Purkinje cell (primary cell): ENCODE measurements around the gene SPDYE17. TPM values are rescaled to one million over a fixed set of nuclear protein-coding genes. Genes with fewer than 3 reads are reported as not detected.

Source experiments
- polyA plus RNA-seq: library from polyadenylated mRNA; unstranded; fragments of >200 nt; fragmentation: Nextera tagmentation; gene quantifications from 2 replicates; pipeline ENCODE4 v1.2.1, GENCODE V29; 2014

Gene SPDYE17, protein sequence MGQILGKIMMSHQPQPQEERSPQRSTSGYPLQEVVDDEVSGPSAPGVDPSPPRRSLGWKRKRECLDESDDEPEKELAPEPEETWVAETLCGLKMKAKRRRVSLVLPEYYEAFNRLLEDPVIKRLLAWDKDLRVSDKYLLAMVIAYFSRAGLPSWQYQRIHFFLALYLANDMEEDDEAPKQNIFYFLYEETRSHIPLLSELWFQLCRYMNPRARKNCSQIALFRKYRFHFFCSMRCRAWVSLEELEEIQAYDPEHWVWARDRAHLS
- polyA plus RNA-seq = not detected in 2 replicates

GRCh38 chr7:77032261-77032660 lies at the start of gene SPDYE17:
TSS of gene SPDYE17 (minus strand) at chr7:77032361. CDS start at chr7:77030570, 1,791 bp downstream.

GRCh38 chr7:77062557-77062956 lies 30.4 kb upstream of the SPDYE17 start, which contains the start of gene SPDYE18:
TSS of gene SPDYE18 (minus strand) at chr7:77062558. CDS start at chr7:77060512, 2,046 bp downstream.

Other genes starting within 250 kb of the SPDYE17 start
- not detected in 2 replicates for gene SPDYE18, start 30.2 kb upstream of the SPDYE17 start, polyA plus RNA-seq
- gene CCDC146, start 90.3 kb upstream of the SPDYE17 start, polyA plus RNA-seq = 17.4 and 18.9 TPM in 2 replicates
- gene FGL2, start 167.5 kb upstream of the SPDYE17 start, polyA plus RNA-seq = 699 and 739 TPM in 2 replicates